KMS-11 (cell line): ENCODE data around the gene ZP1.

ENCODE experiments used
- H2AFZ ChIP-seq: fragments of 200-600 bp; sonication (generic); 2 replicates; pipeline ENCODE4 v1.6.1; 2016; ENCODE audit warnings: antibody characterized with exemption, mixed run types, low read depth
- H3K27ac ChIP-seq: fragments of 200-600 bp; sonication (generic); 2 replicates; pipeline ENCODE4 v1.6.1; 2016; ENCODE audit warnings: mild to moderate bottlenecking, mixed run types
- H3K27me3 ChIP-seq: fragments of 200-600 bp; sonication (generic); 2 replicates; pipeline ENCODE4 v1.6.1; 2017; ENCODE audit warnings: mild to moderate bottlenecking, low read depth, mixed run types, moderate library complexity; ENCODE audit not compliant: insufficient read depth
- H3K36me3 ChIP-seq: fragments of 200-600 bp; sonication (generic); 2 replicates; pipeline ENCODE4 v1.6.1; 2017; ENCODE audit warnings: mild to moderate bottlenecking, mixed run types; ENCODE audit not compliant: insufficient read depth
- H3K4me1 ChIP-seq: fragments of 200-600 bp; sonication (generic); 2 replicates; pipeline ENCODE4 v1.6.1; 2016; ENCODE audit warnings: mild to moderate bottlenecking, low read depth, mixed run types; ENCODE audit not compliant: poor library complexity, severe bottlenecking
- H3K4me2 ChIP-seq: fragments of 200-600 bp; sonication (generic); 2 replicates; pipeline ENCODE4 v1.7.0; 2016; ENCODE audit warnings: mild to moderate bottlenecking, mixed run types
- H3K4me3 ChIP-seq: fragments of 200-600 bp; sonication (generic); IDR thresholded peaks from 2 replicates; pipeline ENCODE4 v1.6.1; 2017; ENCODE audit warnings: low read depth, low read length, mixed read lengths; ENCODE audit not compliant: insufficient read depth
- H3K79me2 ChIP-seq: fragments of 200-600 bp; sonication (generic); 2 replicates; pipeline ENCODE4 v1.6.1; 2016; ENCODE audit warnings: low read depth, mixed run types; ENCODE audit not compliant: insufficient read depth
- H3K9ac ChIP-seq: fragments of 200-600 bp; sonication (generic); 2 replicates; pipeline ENCODE4 v1.6.1; 2016; ENCODE audit warnings: mild to moderate bottlenecking, mixed run types
- H4K20me1 ChIP-seq: fragments of 200-600 bp; sonication (generic); 2 replicates; pipeline ENCODE4 v1.6.1; 2016; ENCODE audit warnings: mild to moderate bottlenecking, mixed run types; ENCODE audit not compliant: insufficient read depth
- TF ChIP-seq, protein P1 (sequence below): fragments of 200-600 bp; sonication (generic); conservative IDR thresholded peaks from 2 replicates; pipeline ENCODE4 v1.6.1; 2017; ENCODE audit warnings: low read depth, mild to moderate bottlenecking, antibody characterized with exemption, low read length, moderate library complexity, mixed read lengths

The ZP1 gene

DNA sequence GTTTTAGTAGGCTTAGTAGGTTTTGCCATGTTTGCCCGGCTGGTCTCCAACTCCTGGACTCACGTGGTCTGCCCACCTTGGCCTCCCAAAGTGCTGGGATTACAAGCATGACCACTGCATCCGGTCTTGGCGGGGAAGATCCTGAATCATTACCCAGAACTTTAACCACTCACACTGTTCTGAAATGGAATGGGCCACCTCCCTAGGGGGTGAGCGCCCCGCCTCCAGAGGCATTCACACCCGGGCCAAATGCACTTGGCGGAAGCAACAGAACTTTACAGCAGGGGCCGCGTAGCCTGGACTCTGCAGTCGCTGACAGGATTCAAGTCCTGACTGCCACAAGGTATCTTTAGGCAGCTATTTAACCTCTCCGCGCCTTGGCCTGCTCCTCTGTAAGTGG lies 20.1 kb upstream of the ZP1 start:
- Histone ChIP-seq H3K4me2 (no peak overlapping the region), H2AFZ (no peak overlapping the region), H3K27me3 (no peaks in the 10 kb centered on the region), H3K36me3 (peaks cover 6% of the 10 kb centered on the region; the same call in 1 of the 2 replicates), H3K4me3 (no peak overlapping the region), H3K79me2 (peaks cover 56% of the 10 kb centered on the region), H3K4me1 (peaks cover 19% of the 10 kb centered on the region), H4K20me1 (no peaks in the 10 kb centered on the region), H3K9ac (no peak overlapping the region), H3K27ac (no peak overlapping the region)
- TF ChIP-seq, protein P1, sequence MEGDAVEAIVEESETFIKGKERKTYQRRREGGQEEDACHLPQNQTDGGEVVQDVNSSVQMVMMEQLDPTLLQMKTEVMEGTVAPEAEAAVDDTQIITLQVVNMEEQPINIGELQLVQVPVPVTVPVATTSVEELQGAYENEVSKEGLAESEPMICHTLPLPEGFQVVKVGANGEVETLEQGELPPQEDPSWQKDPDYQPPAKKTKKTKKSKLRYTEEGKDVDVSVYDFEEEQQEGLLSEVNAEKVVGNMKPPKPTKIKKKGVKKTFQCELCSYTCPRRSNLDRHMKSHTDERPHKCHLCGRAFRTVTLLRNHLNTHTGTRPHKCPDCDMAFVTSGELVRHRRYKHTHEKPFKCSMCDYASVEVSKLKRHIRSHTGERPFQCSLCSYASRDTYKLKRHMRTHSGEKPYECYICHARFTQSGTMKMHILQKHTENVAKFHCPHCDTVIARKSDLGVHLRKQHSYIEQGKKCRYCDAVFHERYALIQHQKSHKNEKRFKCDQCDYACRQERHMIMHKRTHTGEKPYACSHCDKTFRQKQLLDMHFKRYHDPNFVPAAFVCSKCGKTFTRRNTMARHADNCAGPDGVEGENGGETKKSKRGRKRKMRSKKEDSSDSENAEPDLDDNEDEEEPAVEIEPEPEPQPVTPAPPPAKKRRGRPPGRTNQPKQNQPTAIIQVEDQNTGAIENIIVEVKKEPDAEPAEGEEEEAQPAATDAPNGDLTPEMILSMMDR, result no peak

DNA sequence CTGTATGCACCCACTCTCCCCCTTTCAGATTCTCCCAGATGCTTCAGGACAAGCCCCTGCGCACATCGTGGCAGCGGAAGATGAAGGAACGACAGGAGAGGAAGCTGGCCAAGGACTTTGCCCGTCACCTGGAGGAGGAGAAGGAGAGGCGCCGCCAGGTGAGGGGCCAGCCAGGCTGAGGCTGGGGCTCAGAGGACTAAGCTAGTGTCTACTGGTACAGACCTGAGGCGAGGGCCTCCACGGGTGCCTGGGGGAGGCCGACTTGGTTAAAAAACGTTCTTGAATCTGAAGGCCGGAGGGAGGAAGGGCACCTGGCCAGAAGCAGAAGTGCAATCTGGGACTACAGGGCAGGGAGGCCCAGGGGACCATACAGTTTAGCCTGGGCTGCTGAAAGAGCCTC lies 19.4 kb upstream of the ZP1 start:
- no peak overlapping the region for H3K4me3 ChIP-seq
- H3K27me3 ChIP-seq, result no peaks in the 10 kb centered on the region
- no peak overlapping the region for H3K9ac ChIP-seq
- TF ChIP-seq, protein P1, result no peak
- H3K4me1 ChIP-seq, result peaks cover 19% of the 10 kb centered on the region
- no peak overlapping the region for H3K4me2 ChIP-seq
- H3K36me3 ChIP-seq, result peaks cover 6% of the 10 kb centered on the region; the same call in 1 of the 2 replicates
- no peak overlapping the region for H2AFZ ChIP-seq
- peaks cover 49% of the 10 kb centered on the region for H3K79me2 ChIP-seq
- no peak overlapping the region for H3K27ac ChIP-seq
- H4K20me1 ChIP-seq, result no peaks in the 10 kb centered on the region

DNA sequence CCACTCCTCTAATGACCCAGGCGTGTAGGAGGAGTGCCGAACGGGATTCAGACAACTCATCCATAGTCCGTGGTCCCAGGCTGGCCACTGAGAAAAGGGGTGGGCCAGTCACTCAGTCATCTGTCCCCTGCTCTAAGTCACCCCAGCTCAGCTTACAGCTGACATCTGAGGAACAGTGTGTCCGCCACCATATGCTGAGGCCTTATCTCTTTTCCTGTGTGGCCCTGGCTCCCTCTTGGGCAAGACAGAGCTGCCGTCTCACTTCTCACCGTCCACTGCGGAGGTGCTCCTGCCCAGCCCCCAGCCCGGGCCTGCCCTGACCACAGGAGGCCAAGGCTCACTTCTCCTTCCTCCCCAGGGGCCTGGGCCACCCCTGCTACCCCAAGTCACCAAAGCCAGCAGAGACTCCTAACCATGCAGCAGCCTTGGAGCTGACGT lies 18.6 kb upstream of the ZP1 start:
- H4K20me1 ChIP-seq, result no peaks in the 10 kb centered on the region
- H2AFZ ChIP-seq, result no peak overlapping the region
- peaks cover 6% of the 10 kb centered on the region; the same call in 1 of the 2 replicates for H3K36me3 ChIP-seq
- H3K79me2 ChIP-seq, result peaks cover 41% of the 10 kb centered on the region
- TF ChIP-seq, protein P1, result no peak
- no peak overlapping the region for H3K27ac ChIP-seq
- no peak overlapping the region for H3K9ac ChIP-seq
- no peaks in the 10 kb centered on the region for H3K27me3 ChIP-seq
- peaks cover 19% of the 10 kb centered on the region for H3K4me1 ChIP-seq
- no peak overlapping the region for H3K4me2 ChIP-seq
- H3K4me3 ChIP-seq, result no peak overlapping the region

DNA sequence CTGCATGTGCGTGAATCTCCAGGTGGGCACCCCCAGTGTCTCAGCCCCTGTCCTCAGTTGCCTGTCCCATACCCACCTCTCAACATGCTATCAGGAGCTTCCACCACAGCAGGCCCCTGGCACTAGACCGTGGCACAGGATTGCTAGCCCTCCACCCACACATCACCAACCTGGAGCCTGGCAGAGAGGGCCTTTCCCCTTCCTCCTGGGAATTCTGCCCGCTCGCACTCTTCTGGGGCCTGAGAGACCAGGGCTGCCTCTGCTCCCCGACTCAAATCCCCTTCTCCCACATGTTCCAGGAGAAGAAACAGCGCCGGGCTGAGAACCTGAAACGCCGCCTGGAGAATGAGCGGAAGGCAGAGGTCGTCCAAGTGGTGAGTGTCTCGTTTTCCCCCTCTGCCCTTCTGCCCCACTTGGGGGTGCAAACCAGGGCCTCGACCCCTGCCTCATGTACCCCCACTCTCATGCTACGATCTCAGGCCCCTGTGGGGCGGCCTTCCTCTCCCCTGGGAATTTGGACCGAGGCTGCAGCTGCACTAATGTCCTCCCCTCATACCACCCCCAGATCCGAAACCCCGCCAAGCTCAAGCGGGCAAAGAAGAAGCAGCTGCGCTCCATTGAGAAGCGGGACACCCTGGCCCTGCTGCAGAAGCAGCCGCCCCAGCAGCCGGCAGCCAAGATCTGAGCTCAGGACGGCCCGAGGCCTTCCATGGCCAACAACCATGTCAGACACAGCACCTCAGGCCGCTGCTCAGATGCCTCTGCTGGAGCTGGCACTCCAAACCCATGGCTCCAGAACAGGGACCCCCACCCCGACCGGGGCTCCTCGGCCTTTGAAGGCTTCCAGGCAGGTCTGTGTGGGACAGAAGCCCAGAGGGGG lies 17.5 kb upstream of the ZP1 start:
- peaks cover 30% of the 10 kb centered on the region for H3K79me2 ChIP-seq
- no peak overlapping the region for H3K9ac ChIP-seq
- H3K27me3 ChIP-seq, result no peaks in the 10 kb centered on the region
- H4K20me1 ChIP-seq, result no peaks in the 10 kb centered on the region
- peaks cover 13% of the 10 kb centered on the region for H3K4me1 ChIP-seq
- TF ChIP-seq, protein P1, result no peak
- H3K36me3 ChIP-seq, result peaks cover 6% of the 10 kb centered on the region; the same call in 1 of the 2 replicates
- H3K27ac ChIP-seq, result no peak overlapping the region
- no peak overlapping the region for H2AFZ ChIP-seq
- no peak overlapping the region for H3K4me2 ChIP-seq
- H3K4me3 ChIP-seq, result no peak overlapping the region
